Stimulated activated CD8-positive, alpha-beta memory T cell treated with anti-CD3 and anti-CD28 coated beads, Interleukin-12 subunit alpha, Interleukin-12 subunit beta, amount 100 ng/mL, for 24 hours (primary cell): ENCODE data around the gene SLC43A2.

ENCODE experiments used
- DNase-seq: peaks from one replicate; pipeline ENCODE4 v3.0.0-alpha.2; 2020; ENCODE audit errors: extremely low read depth

The SLC43A2 gene

DNA sequence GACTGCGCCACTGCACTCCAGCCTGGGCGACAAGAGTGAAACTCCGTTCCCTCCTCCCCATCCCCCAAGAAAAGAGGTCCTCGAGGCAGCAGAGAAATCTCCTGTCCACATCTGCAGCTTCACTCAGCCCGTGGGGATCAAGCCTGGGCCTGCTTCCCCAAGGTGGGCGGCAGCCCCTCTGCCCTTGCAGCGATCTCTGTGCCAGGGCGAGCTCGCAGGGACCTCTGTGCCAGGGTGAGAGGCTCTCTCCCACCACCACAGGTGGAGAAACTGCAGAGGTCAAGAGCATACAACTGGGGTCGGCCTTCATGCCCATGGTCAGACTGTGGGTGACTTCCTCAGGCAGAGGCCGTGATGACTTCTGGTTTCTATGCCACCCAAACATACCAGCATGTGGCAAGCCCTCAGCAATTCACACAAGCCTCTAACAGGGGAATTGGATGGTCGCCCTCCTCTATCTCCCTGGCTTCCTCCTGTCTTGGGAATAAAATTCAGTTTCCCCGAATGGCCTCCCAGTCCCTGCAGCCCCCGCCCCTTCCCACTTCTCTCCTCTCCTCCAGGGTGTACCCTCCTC is 5.5 kb downstream of the SLC43A2 start:
- no peak for DNase-seq

GRCh38 chr17:1621273-1621954 is 7.2 kb downstream of the SLC43A2 start:
- no peak for DNase-seq

- no peak for DNase-seq
Observed at GRCh38 chr17:1620486-1620885, 8.1 kb downstream of the SLC43A2 start.

- DNase-seq, result no peak
Observed at GRCh38 chr17:1617620-1618174, 10.9 kb downstream of the SLC43A2 start.

- DNase-seq, result no peak
Observed at GRCh38 chr17:1616101-1616500, 12.5 kb downstream of the SLC43A2 start.

DNA sequence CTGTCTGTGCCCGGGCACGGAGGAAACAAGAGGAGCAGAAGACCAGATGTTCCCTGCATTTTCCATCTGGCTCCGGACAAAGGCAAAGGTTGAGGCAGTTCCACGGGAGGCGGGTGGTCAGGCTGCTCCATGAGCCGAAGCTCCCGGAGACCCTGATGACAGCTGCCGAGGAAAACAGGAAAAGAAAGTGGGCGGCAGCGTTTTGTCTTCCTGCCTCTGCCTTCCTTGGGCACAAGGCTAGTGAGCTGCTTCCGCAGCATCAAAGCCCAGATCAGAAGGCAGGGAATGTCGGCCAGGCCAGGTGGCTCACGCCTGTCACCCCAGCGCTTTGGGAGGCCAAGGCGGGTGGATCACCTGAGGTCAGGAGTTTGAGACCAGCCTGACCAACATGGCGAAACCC is 16.2 kb downstream of the SLC43A2 start:
- no peak for DNase-seq

DNA sequence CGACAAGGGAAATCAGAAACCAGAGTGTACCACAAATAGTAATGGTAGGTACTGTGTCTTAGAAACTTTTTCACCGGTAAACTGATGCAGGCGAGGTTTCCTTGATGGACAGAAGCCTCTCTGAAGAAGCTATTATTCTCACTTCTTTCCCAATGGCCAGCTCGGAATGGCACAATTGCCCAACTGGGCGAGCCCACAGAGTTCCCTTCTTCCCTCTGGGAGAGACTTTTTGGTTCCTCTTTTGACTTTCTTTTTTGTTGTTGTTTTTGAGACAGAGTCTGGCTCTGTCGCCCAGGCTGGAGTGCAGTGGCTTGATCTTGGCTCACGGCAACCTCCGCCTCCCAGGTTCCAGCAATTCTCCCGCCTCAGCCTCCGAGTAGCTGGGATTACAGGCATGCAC is 16.9 kb downstream of the SLC43A2 start:
- DNase-seq, result no peak

GRCh38 chr17:1608676-1609075 is 20.0 kb downstream of the SLC43A2 start:
- no peak for DNase-seq

DNA sequence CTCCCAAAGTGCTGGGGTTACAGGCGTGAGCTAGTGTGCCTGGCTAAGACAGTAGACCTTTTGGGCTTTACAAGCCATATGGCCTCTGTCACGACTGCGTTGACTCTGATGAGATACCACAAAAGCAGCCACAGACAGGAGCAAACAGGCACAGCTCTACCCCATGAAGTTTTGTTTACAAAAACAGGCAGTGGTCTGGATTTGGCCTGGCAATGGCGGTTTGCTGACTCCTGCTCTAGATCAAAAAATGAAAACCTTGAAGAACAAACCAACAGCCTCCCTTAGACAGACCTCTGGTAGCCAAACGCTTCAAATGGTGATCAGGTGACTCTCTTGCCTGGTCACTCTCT is 20.7 kb downstream of the SLC43A2 start:
- DNase-seq, result no peak

DNA sequence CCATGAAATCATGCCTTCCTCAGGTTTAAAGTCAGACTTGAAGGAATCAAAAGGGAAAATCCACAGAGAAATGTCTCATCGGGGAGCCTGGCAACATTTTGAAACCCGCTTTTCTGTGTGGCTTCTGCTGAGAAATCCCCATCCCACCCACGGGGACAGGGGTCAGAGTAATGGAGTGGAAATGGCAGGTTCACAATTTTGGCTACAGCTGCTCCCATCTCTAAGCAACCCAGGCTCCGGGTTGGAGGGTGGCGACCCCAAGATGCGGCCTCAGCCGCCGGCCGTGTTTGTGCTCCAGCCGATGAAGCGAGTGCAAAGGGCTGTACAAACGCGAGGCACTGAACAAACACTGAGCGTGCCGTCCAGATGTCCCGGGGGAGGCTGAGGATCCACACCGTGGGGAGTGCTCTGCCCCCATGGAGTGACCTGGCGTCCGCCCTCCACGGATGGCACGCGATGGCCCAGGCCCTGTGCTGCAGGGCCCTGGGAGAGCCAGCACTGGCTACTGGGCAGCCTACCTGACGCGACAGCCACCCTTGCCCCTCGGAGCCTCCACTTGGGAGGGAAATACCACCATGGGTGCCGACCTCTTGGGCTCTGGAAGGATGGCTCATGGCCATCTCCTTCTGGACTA is 22.2 kb downstream of the SLC43A2 start:
- no peak for DNase-seq

DNA sequence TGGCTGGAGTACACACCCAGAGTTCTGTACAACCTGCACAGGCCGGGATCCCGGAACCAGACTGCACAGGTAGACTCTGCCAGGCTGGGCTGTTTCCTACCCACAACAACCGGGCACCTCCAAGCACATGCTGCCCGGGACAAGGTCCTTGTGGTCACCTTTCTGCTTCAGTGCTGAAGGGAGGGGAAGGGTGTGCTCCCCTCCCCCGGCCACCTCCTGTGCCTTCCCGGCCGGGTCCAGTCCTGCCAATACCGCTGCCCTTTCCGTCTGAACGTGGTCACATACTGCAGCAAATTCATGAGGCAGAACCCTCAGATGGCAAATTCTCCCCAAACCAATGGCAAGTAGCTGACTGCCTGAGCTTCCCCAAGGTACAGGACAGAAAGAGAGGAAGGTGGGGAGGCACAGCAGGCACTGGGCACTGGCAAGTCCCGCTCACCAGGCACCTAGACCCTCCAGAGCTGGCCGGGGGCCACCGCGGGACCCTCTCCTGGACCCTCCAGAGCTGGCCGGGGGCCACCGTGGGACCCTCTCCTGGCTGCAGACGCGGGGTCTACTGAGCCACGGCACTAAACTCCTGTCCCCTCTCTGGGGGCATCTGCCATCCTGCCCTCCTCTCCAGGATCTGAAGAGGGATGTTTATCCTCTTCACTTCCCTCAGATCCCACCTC is 22.8 kb downstream of the SLC43A2 start:
- no peak for DNase-seq

- DNase-seq, result no peak
Observed at GRCh38 chr17:1604831-1605528, 23.7 kb downstream of the SLC43A2 start.

- no peak for DNase-seq
Observed at GRCh38 chr17:1601571-1601970, 27.1 kb downstream of the SLC43A2 start.

DNA sequence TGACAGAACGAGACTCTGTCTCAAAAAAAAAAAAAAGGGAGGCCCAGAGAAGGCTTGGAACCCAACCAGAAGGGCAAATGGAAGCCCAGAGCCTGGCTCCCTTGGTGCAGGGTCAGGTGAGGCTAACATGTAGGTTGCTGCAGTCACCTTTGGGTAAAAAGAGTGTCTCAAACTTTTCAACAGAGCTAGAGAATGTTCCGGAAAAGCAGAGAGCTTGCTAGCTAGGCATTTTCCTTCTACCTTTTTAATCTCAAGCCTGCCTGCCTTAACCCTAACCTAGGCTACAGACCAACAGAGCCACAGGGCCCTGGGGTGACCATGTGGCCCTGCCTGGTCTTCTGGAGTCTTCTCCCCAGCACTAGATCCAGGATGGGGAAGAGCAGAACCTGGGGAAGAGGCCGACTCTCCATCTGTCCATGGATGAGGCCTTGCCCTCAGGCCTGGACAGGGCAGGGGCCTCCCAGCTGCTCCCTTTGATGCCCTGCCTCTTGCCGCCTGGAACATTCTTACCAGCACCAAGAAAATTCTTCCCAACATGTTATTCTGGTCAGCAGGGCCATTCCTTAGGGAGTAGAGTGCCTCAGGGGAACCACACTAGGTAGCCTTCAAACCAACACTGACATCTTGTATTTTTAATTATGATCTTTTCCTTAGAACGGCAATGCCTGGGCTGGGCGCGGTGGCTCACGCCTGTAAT is 30.1 kb downstream of the SLC43A2 start:
- no peak for DNase-seq

- DNase-seq, result no peak
Observed at GRCh38 chr17:1597861-1598342, 30.7 kb downstream of the SLC43A2 start.

GRCh38 chr17:1593630-1593931 is 35.1 kb downstream of the SLC43A2 start:
- DNase-seq, result no peak

GRCh38 chr17:1592751-1593629 is 35.6 kb downstream of the SLC43A2 start:
- no peak for DNase-seq

DNA sequence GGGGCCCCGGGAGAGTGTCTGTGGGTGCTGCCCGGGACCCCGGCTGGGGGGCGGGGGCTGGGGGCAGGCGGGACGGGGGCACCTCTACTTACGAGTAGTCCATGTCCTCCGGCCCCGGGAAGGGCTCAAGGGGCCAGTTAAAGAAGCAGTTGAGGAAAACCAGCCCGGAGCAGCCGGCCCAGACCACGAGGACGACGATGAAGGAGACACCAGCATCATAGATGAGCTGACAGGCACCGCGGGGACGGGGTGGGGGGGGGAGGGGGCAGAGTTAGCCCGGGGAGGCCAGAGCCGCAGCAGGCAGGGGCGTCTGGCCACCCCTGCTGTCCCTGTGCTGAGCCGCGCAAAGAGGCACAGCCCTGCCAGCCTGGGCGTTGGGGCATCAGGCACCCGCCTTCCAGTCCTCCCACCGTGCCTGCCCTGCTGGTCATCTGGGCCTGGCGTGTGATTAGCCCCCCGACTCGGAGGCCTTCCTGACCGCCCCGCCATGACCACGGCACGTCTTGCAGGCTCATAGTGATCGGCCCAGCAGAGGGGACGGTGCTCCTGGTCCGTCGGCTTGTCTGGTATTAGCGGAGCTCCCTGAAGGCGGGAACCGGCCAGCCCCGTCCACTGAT is 37.1 kb downstream of the SLC43A2 start:
- DNase-seq, result no peak

DNA sequence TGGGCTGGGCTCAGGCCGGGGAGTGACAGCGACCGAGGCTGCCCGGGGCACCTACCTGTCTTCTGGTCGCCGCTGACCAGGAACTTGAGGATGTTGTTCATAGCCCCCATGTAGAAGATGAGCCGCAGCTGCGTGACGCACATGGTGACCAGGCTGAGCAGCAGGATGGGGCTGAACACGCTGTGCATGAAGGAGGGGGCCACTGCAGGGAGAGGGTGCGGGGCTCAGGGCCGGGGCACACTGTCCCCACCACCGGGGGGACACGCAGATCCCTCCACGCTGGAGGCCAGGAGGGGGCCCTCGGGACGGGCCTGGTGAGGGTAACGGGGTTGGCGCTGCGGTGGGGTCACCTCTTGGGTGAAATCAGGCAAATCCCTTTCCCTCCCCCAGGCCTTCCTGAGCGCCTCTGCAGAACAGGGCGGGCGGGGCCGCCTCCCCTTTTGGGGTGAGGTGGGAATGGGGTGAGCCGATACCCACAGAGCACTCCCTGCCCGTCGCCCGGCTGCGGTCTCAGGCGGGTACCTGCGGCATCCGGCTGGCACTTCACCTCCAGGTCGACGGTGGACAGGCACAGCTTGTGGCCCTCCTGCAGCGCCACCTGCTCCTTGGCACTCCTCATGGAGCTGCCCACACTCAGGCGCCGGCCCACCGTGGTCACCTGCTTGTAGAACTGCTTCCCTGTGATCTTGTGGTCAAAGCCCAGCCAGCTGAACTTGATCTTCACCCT is 37.7 kb downstream of the SLC43A2 start:
- no peak for DNase-seq
